HEK293 (cell line): Measurements from ENCODE around the gene EYS.

Experiments
- CTCF ChIA-PET: fragments of 350-600 bp; formaldehyde crosslinking; extraction: SDS; loops from one replicate; lab custom pipeline; 2021; ENCODE audit warnings: antibody characterized with exemption; lab: Yijun Ruan, JAX
- POLR2A ChIA-PET: fragments of 300-600 bp; formaldehyde crosslinking; extraction: SDS; loops from one replicate; lab custom pipeline; 2020; ENCODE audit warnings: antibody characterized with exemption, inconsistent platforms; lab: Yijun Ruan, JAX
- H3K27ac ChIP-seq: fragments of 200-500 bp; sonication (Bioruptor generic); 2 replicates; pipeline ENCODE4 v1.5.1; 2014; ENCODE audit warnings: low read depth, low read length, control low read depth, inconsistent platforms; ENCODE audit errors: extremely low read depth
- H3K36me3 ChIP-seq, 2 experiments: fragments of 200-500 bp in 1 of 2; sonication (Bioruptor generic) in 1 of 2; 1 replicate in 1 of 2; 2 replicates in 1 of 2; pipeline ENCODE4 v1.5.1; 2014 to 2017; ENCODE audit warnings: inconsistent platforms in 2 of 2, low read length in 2 of 2; ENCODE audit not compliant: control insufficient read depth in 2 of 2, insufficient read depth in 1 of 2
- H3K4me1 ChIP-seq: fragments of 200-500 bp; sonication (Bioruptor generic); 2 replicates; pipeline ENCODE4 v1.5.1; 2014; ENCODE audit warnings: mild to moderate bottlenecking, low read length, inconsistent platforms; ENCODE audit not compliant: control insufficient read depth, insufficient read depth
- H3K4me3 ChIP-seq: 2 replicates; pipeline ENCODE4 v1.5.1; 2011; ENCODE audit warnings: low read depth, mild to moderate bottlenecking, control low read depth, low read length, moderate library complexity
- H3K9me3 ChIP-seq: fragments of 200-500 bp; sonication (Bioruptor generic); 2 replicates; pipeline ENCODE4 v1.5.1; 2014; ENCODE audit warnings: low read depth, low read length, inconsistent platforms; ENCODE audit not compliant: control insufficient read depth, insufficient read depth
- EGR2 ChIP-seq: fragments of 450-650 bp; formaldehyde crosslinking; IDR thresholded peaks from 2 replicates; pipeline ENCODE4 v1.5.1; 2016; ENCODE audit warnings: low read depth, missing biosample characterization, missing genetic modification characterization
- HIC1 ChIP-seq: fragments of 450-650 bp; formaldehyde crosslinking; IDR thresholded peaks from 2 replicates; pipeline ENCODE4 v1.5.1; 2016; ENCODE audit warnings: missing biosample characterization, missing genetic modification characterization
- KLF10 ChIP-seq: fragments of 450-650 bp; IDR thresholded peaks from 2 replicates; pipeline ENCODE4 v1.5.1; 2018; ENCODE audit warnings: missing biosample characterization, mild to moderate bottlenecking, missing genetic modification characterization
- KLF8 ChIP-seq: fragments of 450-650 bp; formaldehyde crosslinking; IDR thresholded peaks from 2 replicates; pipeline ENCODE4 v1.5.1; 2016; ENCODE audit warnings: missing biosample characterization, missing genetic modification characterization
- OSR2 ChIP-seq: fragments of 450-650 bp; formaldehyde crosslinking; IDR thresholded peaks from 2 replicates; pipeline ENCODE4 v1.5.1; 2016; ENCODE audit warnings: missing biosample characterization, missing genetic modification characterization
- REST ChIP-seq: fragments of 450-650 bp; formaldehyde crosslinking; IDR thresholded peaks from 2 replicates; pipeline ENCODE4 v1.5.1; 2016; ENCODE audit warnings: missing biosample characterization, missing genetic modification characterization
- SCRT2 ChIP-seq: fragments of 450-650 bp; formaldehyde crosslinking; IDR thresholded peaks from 2 replicates; pipeline ENCODE4 v1.5.1; 2016; ENCODE audit warnings: missing biosample characterization, missing genetic modification characterization
- ZBTB48 ChIP-seq: fragments of 450-650 bp; formaldehyde crosslinking; IDR thresholded peaks from 2 replicates; pipeline ENCODE4 v1.5.1; 2016; ENCODE audit warnings: missing biosample characterization, missing genetic modification characterization
- ZNF18 ChIP-seq: fragments of 450-650 bp; formaldehyde crosslinking; IDR thresholded peaks from 2 replicates; pipeline ENCODE4 v1.5.1; 2016; ENCODE audit warnings: missing biosample characterization, missing genetic modification characterization
- ZNF23 ChIP-seq: fragments of 450-650 bp; formaldehyde crosslinking; IDR thresholded peaks from 2 replicates; pipeline ENCODE4 v1.5.1; 2016; ENCODE audit warnings: missing biosample characterization, missing genetic modification characterization, borderline replicate concordance
- ZNF274 ChIP-seq, 2 experiments: fragments of 200-500 bp in 1 of 2; fragments of 450-650 bp in 1 of 2; sonication (Bioruptor generic) in 1 of 2; formaldehyde crosslinking in 1 of 2; IDR thresholded peaks; 2 replicates each; pipeline versions ENCODE4 v1.5.1 to v1.6.1; 2014 to 2016; ENCODE audit warnings: borderline replicate concordance in 1 of 2, inconsistent platforms in 1 of 2, low read length in 1 of 2, missing biosample characterization in 1 of 2, missing genetic modification characterization in 1 of 2
- ZNF362 ChIP-seq: fragments of 450-650 bp; formaldehyde crosslinking; IDR thresholded peaks from 2 replicates; pipeline ENCODE4 v1.5.1; 2016; ENCODE audit warnings: missing biosample characterization, missing genetic modification characterization
- ZNF449 ChIP-seq: fragments of 450-650 bp; formaldehyde crosslinking; IDR thresholded peaks from 2 replicates; pipeline ENCODE4 v1.5.1; 2017; ENCODE audit warnings: missing biosample characterization, mild to moderate bottlenecking, missing genetic modification characterization, moderate library complexity
- ZNF513 ChIP-seq: fragments of 450-650 bp; IDR thresholded peaks from 2 replicates; pipeline ENCODE4 v1.5.1; 2018; ENCODE audit warnings: missing biosample characterization, missing genetic modification characterization
- ZNF580 ChIP-seq: fragments of 450-650 bp; formaldehyde crosslinking; IDR thresholded peaks from 2 replicates; pipeline ENCODE4 v1.5.1; 2016; ENCODE audit warnings: missing biosample characterization, missing genetic modification characterization
- ZNF585B ChIP-seq: fragments of 450-650 bp; formaldehyde crosslinking; IDR thresholded peaks from 2 replicates; pipeline ENCODE4 v1.5.1; 2016; ENCODE audit warnings: missing biosample characterization, missing genetic modification characterization
- ZNF747 ChIP-seq: fragments of 450-650 bp; formaldehyde crosslinking; IDR thresholded peaks from 2 replicates; pipeline ENCODE4 v1.5.1; 2016; ENCODE audit warnings: missing biosample characterization, missing genetic modification characterization
- ZNF792 ChIP-seq: fragments of 450-650 bp; formaldehyde crosslinking; IDR thresholded peaks from 2 replicates; pipeline ENCODE4 v1.5.1; 2016; ENCODE audit warnings: missing biosample characterization, missing genetic modification characterization
- ZXDB ChIP-seq: fragments of 450-650 bp; formaldehyde crosslinking; IDR thresholded peaks from 2 replicates; pipeline ENCODE4 v1.5.1; 2016; ENCODE audit warnings: missing biosample characterization, missing genetic modification characterization

The EYS gene

GRCh38 chr6:64502801-64503200 lies 1204.2 kb downstream of the EYS start:
- POLR2A ChIA-PET = no interaction called here
- H3K9me3 ChIP-seq = no peaks in the 10 kb centered on the region
- TF ChIP-seq REST (tag by site-specific recombination) = no peak
- no peak for TF ChIP-seq ZNF792 (tag by site-specific recombination)
- TF ChIP-seq HIC1 (tag by site-specific recombination) = no peak
- TF ChIP-seq KLF8 (tag by site-specific recombination) = no peak
- TF ChIP-seq ZNF585B (tag by site-specific recombination) = no peak
- no peak for TF ChIP-seq OSR2 (tag by site-specific recombination)
- TF ChIP-seq KLF10 (tag by site-specific recombination) = no peak
- TF ChIP-seq ZNF362 (tag by site-specific recombination) = no peak
- TF ChIP-seq SCRT2 (tag by site-specific recombination) = no peak
- TF ChIP-seq ZNF18 (tag by site-specific recombination) = no peak
- no peak for TF ChIP-seq ZNF274 (IDR thresholded peaks at IDR 0.05; ENCODE audit: low read length)
- no peak for TF ChIP-seq ZNF274 (tag by site-specific recombination; IDR thresholded peaks at IDR 0.05; ENCODE audit: borderline replicate concordance)
- no peak for TF ChIP-seq ZNF580 (tag by site-specific recombination)
- TF ChIP-seq, all 188 proteins: peak for 0
- no peaks in the 10 kb centered on the region for H3K36me3 ChIP-seq
- no peaks in the 10 kb centered on the region for H3K4me1 ChIP-seq
- CTCF ChIA-PET = interaction anchor here (0.6 to 0.7 kb wide), 3 partner anchors 74 to 188 kb away, joined by 3 read pairs; no protein-coding TSS in a partner anchor
- H3K27ac ChIP-seq = no peak overlapping the region
- no peak overlapping the region for H3K4me3 ChIP-seq

GRCh38 chr6:64497634-64498033 lies 1209.4 kb downstream of the EYS start:
- Histone ChIP-seq H3K4me1 (no peaks in the 10 kb centered on the region), H3K27ac (no peak overlapping the region), H3K4me3 (no peak overlapping the region), H3K36me3 (no peaks in the 10 kb centered on the region), H3K9me3 (no peaks in the 10 kb centered on the region)
- ChIA-PET POLR2A (no interaction called here), CTCF (interaction anchor here (0.8 to 1.8 kb wide), 2 partner anchors 9 to 485 kb away, joined by 3 to 6 read pairs; no protein-coding TSS in a partner anchor)
- TF ChIP-seq ZNF449 (tag by site-specific recombination) (no peak), SCRT2 (tag by site-specific recombination) (no peak), ZXDB (tag by site-specific recombination) (no peak), ZBTB48 (tag by site-specific recombination) (no peak), EGR2 (tag by site-specific recombination) (no peak), ZNF513 (tag by site-specific recombination) (no peak), ZNF747 (tag by site-specific recombination) (no peak), ZNF23 (tag by site-specific recombination) (no peak)
